Gastroesophageal sphincter (tissue), 4 donors: ENCODE measurements around the gene KIF24. TPM values are rescaled to one million over a fixed set of nuclear protein-coding genes. Genes with fewer than 3 reads are reported as not detected.
"Not testable (repeated sequence)": the region's sequence is repeated elsewhere in the genome, so short reads cannot be mapped to it uniquely, and the experiment has no call there.

ENCODE experiments used
- ATAC-seq: fragments of 150-250 bp; one replicate; pipeline ENCODE4 v1.9.1; 2016; ENCODE audit warnings: mild to moderate bottlenecking, moderate library complexity
- H3K27ac ChIP-seq, 4 donors: fragments of 200-600 bp; sonication (generic) in 3 of 4; 1 replicate in 3 of 4; 2 replicates in 1 of 4; pipeline ENCODE4 v1.5.1; 2016 to 2019
- H3K27me3 ChIP-seq: fragments of 200-600 bp; sonication (generic); one replicate; pipeline ENCODE4 v1.5.1; 2019
- H3K36me3 ChIP-seq, 2 donors: fragments of 200-600 bp; sonication (generic); one replicate each; pipeline ENCODE4 v1.5.1; 2019; ENCODE audit warnings: control low read depth in 1 of 2
- H3K4me1 ChIP-seq, 3 donors: fragments of 200-600 bp; sonication (generic); 1 replicate in 2 of 3; 2 replicates in 1 of 3; pipeline ENCODE4 v1.5.1; 2016 to 2019; ENCODE audit warnings: control low read depth in 2 of 3
- H3K4me3 ChIP-seq, 2 donors: fragments of 200-600 bp; sonication (generic); one replicate each; pipeline ENCODE4 v1.5.1; 2019; ENCODE audit warnings: mild to moderate bottlenecking in 1 of 2, moderate library complexity in 1 of 2
- H3K9me3 ChIP-seq, 3 donors: fragments of 200-600 bp; sonication (generic); one replicate each; pipeline ENCODE4 v1.5.1; 2017 to 2019; ENCODE audit warnings: control low read depth in 2 of 3
- CTCF ChIP-seq, 4 experiments: fragments of 200-600 bp in 2 of 4; fragments of 450-650 bp in 2 of 4; sonication (generic) in 1 of 4; IDR thresholded peaks; one replicate each; pipeline ENCODE4 v1.5.1; 2017 to 2019; ENCODE audit warnings: antibody characterized with exemption in 4 of 4, mild to moderate bottlenecking in 2 of 4, moderate library complexity in 2 of 4
- EP300 ChIP-seq: sonication (generic); formaldehyde crosslinking; IDR thresholded peaks from one replicate; pipeline ENCODE4 v1.6.1; 2017; ENCODE audit warnings: antibody characterized with exemption, mild to moderate bottlenecking
- POLR2A ChIP-seq, 2 donors: fragments of 450-650 bp; IDR thresholded peaks; one replicate each; pipeline ENCODE4 v1.6.1; 2017; ENCODE audit warnings: antibody characterized with exemption in 2 of 2, mild to moderate bottlenecking in 2 of 2, moderate library complexity in 1 of 2
- POLR2AphosphoS5 ChIP-seq: sonication (generic); formaldehyde crosslinking; IDR thresholded peaks from one replicate; pipeline ENCODE4 v1.6.1; 2017; ENCODE audit warnings: antibody characterized with exemption
- WGBS, 2 donors: methylation state at CpG; one replicate each; pipeline ENCODE4 v1.1.5; 2018; ENCODE audit warnings: low coverage in 1 of 2; 5-methylcytosine and 5-hydroxymethylcytosine counted together
- total RNA-seq, 4 donors: library from RNA; depleted of rRNA; stranded (reverse); fragments of >200 nt; gene quantifications; one replicate each; pipeline ENCODE4 v1.1.0, GENCODE V29; 2016

Gene KIF24
- total RNA-seq, 4 donors from 2014 or later = 0.54 to 2.2 (median 1.2) TPM

- no peak overlapping the region for H3K27ac ChIP-seq
- ATAC-seq = no peak
- H3K4me3 ChIP-seq = no peak overlapping the region
- TF ChIP-seq CTCF (IDR thresholded peaks at IDR 0.05) = no peak
- TF ChIP-seq POLR2AphosphoS5 = no peak
- TF ChIP-seq EP300 = no peak
- no peak for TF ChIP-seq POLR2A (IDR thresholded peaks at IDR 0.05)
- WGBS, 2 donors = 93 to 100% methylated on average over 10 to 11 of the region's 44 CpGs
- no peaks in the 10 kb centered on the region for H3K9me3 ChIP-seq
- no peaks in the 10 kb centered on the region for H3K36me3 ChIP-seq
- H3K27me3 ChIP-seq = no peaks in the 10 kb centered on the region
- H3K4me1 ChIP-seq = no peaks in the 10 kb centered on the region
Measured at GRCh38 chr9:34318163-34318790, 10.8 kb downstream of the KIF24 start.

DNA sequence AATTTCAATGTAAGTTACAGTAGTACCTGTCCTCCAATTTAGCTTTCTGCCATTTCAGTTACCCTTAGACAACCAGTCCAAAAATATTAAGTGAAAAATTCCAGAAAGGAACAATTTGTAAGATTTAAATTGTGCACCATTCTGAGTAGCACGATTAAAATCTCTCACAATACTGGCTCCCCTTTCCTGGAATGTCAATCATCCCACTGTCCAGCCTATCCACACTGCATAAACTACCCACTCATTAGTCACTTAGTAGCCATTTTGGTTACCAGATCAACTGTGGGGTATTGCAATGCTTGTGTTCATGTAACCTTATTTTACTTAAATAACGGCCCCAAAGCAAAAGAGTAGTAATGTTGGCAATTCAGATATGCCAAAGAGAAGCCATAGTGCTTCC is 11.6 kb downstream of the KIF24 start:
- Histone ChIP-seq H3K36me3 (no peaks in the 10 kb centered on the region), H3K27ac (no peak overlapping the region), H3K4me3 (no peak overlapping the region), H3K27me3 (no peaks in the 10 kb centered on the region), H3K4me1 (no peaks in the 10 kb centered on the region), H3K9me3 (no peaks in the 10 kb centered on the region)
- 55 to 77% methylated on average over 1 to 2 of the region's 2 CpGs for WGBS, 2 donors
- no peak for ATAC-seq
- TF ChIP-seq EP300 (no peak), POLR2AphosphoS5 (no peak), POLR2A (IDR thresholded peaks at IDR 0.05) (no peak), CTCF (IDR thresholded peaks at IDR 0.05) (no peak)

GRCh38 chr9:34311499-34312185 is 17.4 kb downstream of the KIF24 start:
- H3K27me3 ChIP-seq = no peaks in the 10 kb centered on the region
- H3K9me3 ChIP-seq = no peaks in the 10 kb centered on the region
- WGBS, 2 donors = 70 to 91% methylated on average over 6 of the region's 6 CpGs
- H3K27ac ChIP-seq = no peak overlapping the region
- no peaks in the 10 kb centered on the region for H3K4me1 ChIP-seq
- ATAC-seq = no peak
- no peaks in the 10 kb centered on the region for H3K36me3 ChIP-seq
- no peak for TF ChIP-seq CTCF (IDR thresholded peaks at IDR 0.05)
- TF ChIP-seq POLR2AphosphoS5 = no peak
- TF ChIP-seq EP300 = no peak
- no peak for TF ChIP-seq POLR2A (IDR thresholded peaks at IDR 0.05)
- H3K4me3 ChIP-seq = no peak overlapping the region

DNA sequence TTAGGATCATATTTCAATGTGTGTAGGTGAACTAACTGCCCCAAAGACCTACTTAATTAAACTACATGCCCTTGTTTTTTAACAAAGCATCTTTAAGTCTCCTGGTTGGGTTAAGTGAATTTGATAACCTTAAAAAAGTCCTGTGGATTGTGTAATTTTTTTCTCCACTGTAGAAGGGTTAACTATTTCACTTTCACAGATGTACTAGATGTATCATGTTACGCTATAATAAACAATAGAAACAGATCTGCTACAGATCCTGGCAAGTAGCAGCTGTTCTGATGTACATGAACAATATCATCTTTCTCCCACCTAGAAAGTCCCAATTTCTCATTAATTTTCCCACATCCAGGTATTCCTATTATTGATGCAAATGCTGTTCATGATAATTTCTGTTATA is 18.9 kb downstream of the KIF24 start:
- Histone ChIP-seq H3K36me3 (no peaks in the 10 kb centered on the region), H3K27ac (no peak overlapping the region), H3K9me3 (no peaks in the 10 kb centered on the region), H3K4me3 (no peak overlapping the region), H3K4me1 (no peaks in the 10 kb centered on the region), H3K27me3 (no peaks in the 10 kb centered on the region)
- TF ChIP-seq POLR2A (IDR thresholded peaks at IDR 0.05) (no peak), EP300 (no peak), POLR2AphosphoS5 (no peak), CTCF (IDR thresholded peaks at IDR 0.05) (no peak)
- ATAC-seq = no peak
- WGBS, 2 donors = 86 to 100% methylated on average over 1 of the region's 1 CpG

- H3K4me3 ChIP-seq, H3K4me1 ChIP-seq, H3K27ac ChIP-seq, H3K36me3 ChIP-seq, ATAC-seq, H3K27me3 ChIP-seq, H3K9me3 ChIP-seq: not testable (repeated sequence)
- 94 to 100% methylated on average over 2 of the region's 3 CpGs for whole genome bisulfite sequencing, 2 donors
Measured at GRCh38 chr9:34308316-34308715, 20.8 kb downstream of the KIF24 start.

DNA sequence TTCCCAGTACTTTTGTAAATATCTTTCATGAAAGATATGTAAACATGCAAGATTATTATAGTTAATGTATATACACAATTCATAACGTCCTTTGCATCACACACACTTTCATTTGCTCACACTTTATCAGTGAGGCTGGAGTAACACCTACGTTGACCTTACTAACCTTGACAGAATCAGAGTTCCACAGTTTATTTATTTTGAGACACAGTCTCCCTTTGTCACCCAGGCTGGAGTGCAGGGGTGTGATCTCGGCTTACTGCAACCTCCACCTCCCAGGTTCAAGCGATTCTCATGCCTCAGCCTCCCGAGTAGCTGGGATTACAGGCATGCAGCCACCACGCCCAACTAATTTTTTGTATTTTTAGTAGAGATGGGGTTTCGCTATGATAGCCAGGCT is 28.0 kb downstream of the KIF24 start:
- not testable (repeated sequence) for H3K4me1 ChIP-seq, H3K9me3 ChIP-seq, H3K36me3 ChIP-seq, H3K27ac ChIP-seq, H3K27me3 ChIP-seq, H3K4me3 ChIP-seq, ATAC-seq
- 68 to 87% methylated on average over 3 to 4 of the region's 7 CpGs for WGBS, 2 donors
